Breast epithelium (tissue), 4 donors: ENCODE results near the gene ARHGEF10L. TPM values are rescaled to one million over a fixed set of nuclear protein-coding genes. Genes with fewer than 3 reads are reported as not detected.

ENCODE experiments used
- DNase-seq, 2 donors: peaks; one replicate each; pipeline ENCODE4 v3.0.0-alpha.2; 2019; ENCODE audit warnings: low spot score in 2 of 2
- H3K27ac ChIP-seq, 2 donors: fragments of 200-600 bp; sonication (generic) in 1 of 2; one replicate each; pipeline ENCODE4 v1.5.1; 2016 to 2019; ENCODE audit warnings: mild to moderate bottlenecking in 1 of 2
- H3K27me3 ChIP-seq, 2 donors: fragments of 200-600 bp; sonication (generic) in 1 of 2; one replicate each; pipeline versions ENCODE4 v1.5.1 to v1.6.0; 2017 to 2019; ENCODE audit warnings: control low read depth in 1 of 2, mild to moderate bottlenecking in 1 of 2
- H3K36me3 ChIP-seq: fragments of 200-600 bp; one replicate; pipeline ENCODE4 v1.5.1; 2019
- H3K4me1 ChIP-seq, 2 donors: fragments of 200-600 bp; sonication (generic); one replicate each; pipeline ENCODE4 v1.5.1; 2016 to 2019; ENCODE audit warnings: control low read depth in 1 of 2
- H3K4me3 ChIP-seq, 3 donors: fragments of 200-600 bp; sonication (generic); 1 replicate in 2 of 3; 2 replicates in 1 of 3; pipeline ENCODE4 v1.5.1; 2016 to 2019; ENCODE audit warnings: mild to moderate bottlenecking in 3 of 3, moderate library complexity in 2 of 3
- H3K9me3 ChIP-seq, 2 donors: fragments of 200-600 bp; sonication (generic) in 1 of 2; one replicate each; pipeline ENCODE4 v1.5.1; 2016 to 2019; ENCODE audit warnings: control low read depth in 1 of 2
- POLR2A ChIP-seq: fragments of 450-650 bp; IDR thresholded peaks from one replicate; pipeline ENCODE4 v1.6.1; 2016; ENCODE audit warnings: antibody characterized with exemption, mild to moderate bottlenecking, moderate library complexity
- POLR2AphosphoS5 ChIP-seq, 3 donors: sonication (generic); formaldehyde crosslinking; IDR thresholded peaks; one replicate each; pipeline ENCODE4 v1.6.1; 2017; ENCODE audit warnings: antibody characterized with exemption in 3 of 3
- intact Hi-C: fragments of 100-400 bp; cut with DNase I; formaldehyde crosslinking; loops from one replicate; pipeline ENCODE4 v1.15.1; 2023; ENCODE audit warnings: low total_unique reads
- total RNA-seq, 3 donors: library from RNA; depleted of rRNA; stranded (reverse); fragments of >200 nt; gene quantifications; one replicate each; pipeline ENCODE4 v1.1.0, GENCODE V29; 2016
- TF ChIP-seq, protein P1 (sequence below), 3 donors: fragments of 450-650 bp; IDR thresholded peaks; one replicate each; pipeline ENCODE4 v1.5.1; 2016 to 2017; ENCODE audit warnings: antibody characterized with exemption in 3 of 3, mild to moderate bottlenecking in 3 of 3, moderate library complexity in 3 of 3

The ARHGEF10L gene
- total RNA-seq, 3 donors from 2014 or later, result 36.7 to 51.4 (median 49.8) TPM

DNA sequence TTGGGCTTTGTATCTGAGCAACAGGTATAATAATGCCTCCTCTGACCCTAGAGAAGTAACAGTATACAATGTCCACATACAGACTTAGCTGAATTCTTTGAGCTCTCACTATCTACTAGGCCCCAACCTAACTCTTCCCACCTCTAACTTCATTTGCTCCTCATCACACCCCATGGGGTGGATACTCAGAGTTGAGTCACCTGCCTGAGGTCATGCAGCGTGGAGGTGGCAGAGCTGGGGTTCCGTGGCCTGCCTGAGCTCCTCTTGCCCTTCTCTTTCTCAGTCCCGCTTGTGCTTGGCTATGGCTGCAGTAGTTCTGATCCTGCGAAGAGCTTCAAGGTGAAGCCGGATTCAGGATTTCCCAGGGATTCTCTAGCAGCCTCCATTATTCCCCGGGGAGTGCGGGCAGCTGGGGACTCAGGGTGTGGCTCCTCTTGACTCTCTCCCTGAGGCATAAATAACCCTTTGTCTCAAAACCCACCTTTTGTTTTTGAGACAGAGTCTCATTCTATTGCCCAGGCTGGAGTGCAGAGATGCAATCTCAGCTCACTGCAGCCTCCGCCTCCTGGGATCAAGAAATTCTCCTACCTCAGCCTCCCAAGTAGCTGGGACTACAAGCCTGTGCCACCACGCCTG, 185.7 kb downstream of the ARHGEF10L start:
- no peak for DNase-seq
- H3K4me1 ChIP-seq, result no peaks in the 10 kb centered on the region
- intact Hi-C loops, result no loop called here
- no peak overlapping the region for H3K4me3 ChIP-seq
- no peaks in the 10 kb centered on the region for H3K36me3 ChIP-seq
- no peak for TF ChIP-seq POLR2A
- TF ChIP-seq POLR2AphosphoS5 (IDR thresholded peaks at IDR 0.05), result no peak
- TF ChIP-seq, protein P1, sequence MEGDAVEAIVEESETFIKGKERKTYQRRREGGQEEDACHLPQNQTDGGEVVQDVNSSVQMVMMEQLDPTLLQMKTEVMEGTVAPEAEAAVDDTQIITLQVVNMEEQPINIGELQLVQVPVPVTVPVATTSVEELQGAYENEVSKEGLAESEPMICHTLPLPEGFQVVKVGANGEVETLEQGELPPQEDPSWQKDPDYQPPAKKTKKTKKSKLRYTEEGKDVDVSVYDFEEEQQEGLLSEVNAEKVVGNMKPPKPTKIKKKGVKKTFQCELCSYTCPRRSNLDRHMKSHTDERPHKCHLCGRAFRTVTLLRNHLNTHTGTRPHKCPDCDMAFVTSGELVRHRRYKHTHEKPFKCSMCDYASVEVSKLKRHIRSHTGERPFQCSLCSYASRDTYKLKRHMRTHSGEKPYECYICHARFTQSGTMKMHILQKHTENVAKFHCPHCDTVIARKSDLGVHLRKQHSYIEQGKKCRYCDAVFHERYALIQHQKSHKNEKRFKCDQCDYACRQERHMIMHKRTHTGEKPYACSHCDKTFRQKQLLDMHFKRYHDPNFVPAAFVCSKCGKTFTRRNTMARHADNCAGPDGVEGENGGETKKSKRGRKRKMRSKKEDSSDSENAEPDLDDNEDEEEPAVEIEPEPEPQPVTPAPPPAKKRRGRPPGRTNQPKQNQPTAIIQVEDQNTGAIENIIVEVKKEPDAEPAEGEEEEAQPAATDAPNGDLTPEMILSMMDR (IDR thresholded peaks at IDR 0.05), result no peak
- no peaks in the 10 kb centered on the region for H3K9me3 ChIP-seq
- peaks cover 0 to 7% of the 10 kb centered on the region in 2 donors for H3K27me3 ChIP-seq
- no peak overlapping the region for H3K27ac ChIP-seq

DNA sequence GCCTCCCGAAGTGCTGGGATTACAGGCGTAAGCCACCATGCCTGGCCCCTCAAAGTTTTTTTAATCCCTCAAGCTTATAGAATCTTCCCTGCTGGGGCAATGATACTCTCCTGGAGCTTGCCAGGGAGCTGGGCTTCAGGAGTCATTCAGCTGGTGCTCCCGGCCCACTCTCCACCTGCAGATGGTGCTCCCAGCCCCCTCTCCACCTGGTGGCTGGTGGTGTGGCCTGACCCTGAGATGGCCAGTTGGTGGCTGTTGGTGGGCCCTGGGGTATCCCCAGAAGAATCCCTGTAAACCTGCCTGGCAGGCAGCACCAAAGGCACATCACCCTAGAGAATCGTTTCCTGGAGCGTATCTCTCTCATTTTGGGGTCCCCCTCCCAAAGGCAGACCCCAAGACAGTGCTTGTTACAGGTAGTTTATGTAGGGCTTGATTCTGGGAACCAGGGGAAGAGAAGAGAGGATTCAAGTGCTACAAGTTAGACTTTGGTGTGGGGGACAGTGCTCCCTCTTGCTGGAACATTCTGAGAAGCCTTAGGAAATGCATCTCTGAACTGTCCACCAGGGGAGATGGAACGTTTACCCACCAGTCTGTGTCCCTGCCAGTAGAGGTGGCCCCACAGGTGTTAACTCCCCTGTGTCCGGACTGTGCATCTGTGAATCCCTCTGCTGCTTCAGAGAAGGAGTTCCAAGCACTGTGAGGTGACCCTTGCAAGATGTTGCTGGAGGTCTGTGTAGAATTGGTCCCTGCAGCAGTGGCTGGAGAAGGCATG, 186.5 kb downstream of the ARHGEF10L start:
- no peaks in the 10 kb centered on the region for H3K36me3 ChIP-seq
- no peaks in the 10 kb centered on the region for H3K9me3 ChIP-seq
- H3K27ac ChIP-seq, result no peak overlapping the region
- H3K27me3 ChIP-seq, result peaks cover 0 to 7% of the 10 kb centered on the region in 2 donors
- TF ChIP-seq POLR2A, result no peak
- TF ChIP-seq POLR2AphosphoS5 (IDR thresholded peaks at IDR 0.05), result no peak
- DNase-seq, result no peak
- no peak overlapping the region for H3K4me3 ChIP-seq
- no peaks in the 10 kb centered on the region for H3K4me1 ChIP-seq
- intact Hi-C loops, result no loop called here

DNA sequence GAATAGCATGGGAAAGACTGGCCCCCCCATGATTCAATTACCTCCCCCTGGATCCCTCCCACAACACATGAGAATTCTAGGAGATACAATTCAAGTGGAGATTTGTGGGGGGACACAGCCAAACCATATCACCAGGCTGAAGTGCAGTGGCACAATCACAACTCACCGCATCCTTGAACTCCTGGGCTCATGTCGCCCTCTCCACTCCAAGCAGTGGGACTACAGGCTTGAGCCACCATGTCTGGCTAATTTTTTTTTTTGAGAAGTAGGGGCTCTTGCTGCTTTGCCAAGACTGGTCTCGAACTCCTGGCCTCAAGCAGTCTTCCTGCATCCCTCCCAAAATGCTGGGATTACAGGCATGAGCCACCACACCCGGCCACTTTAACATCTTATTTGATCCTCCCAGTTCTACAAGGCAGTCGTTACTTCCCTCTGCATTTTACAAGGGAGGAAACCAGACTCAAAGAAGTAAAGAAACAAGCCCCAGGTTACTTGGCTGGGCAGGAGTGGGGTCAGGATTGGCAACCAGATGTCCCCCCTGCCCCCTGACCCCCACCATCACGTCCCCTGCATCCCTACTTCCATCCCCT, 188.7 kb downstream of the ARHGEF10L start:
- Histone ChIP-seq H3K27ac (no peak overlapping the region), H3K27me3 (peaks cover 0 to 7% of the 10 kb centered on the region in 2 donors), H3K4me3 (no peak overlapping the region), H3K36me3 (no peaks in the 10 kb centered on the region), H3K9me3 (no peaks in the 10 kb centered on the region), H3K4me1 (no peaks in the 10 kb centered on the region)
- no peak for DNase-seq
- intact Hi-C loops, result no loop called here
- TF ChIP-seq POLR2AphosphoS5 (IDR thresholded peaks at IDR 0.05) (no peak), POLR2A (no peak)
- TF ChIP-seq, protein P1 (IDR thresholded peaks at IDR 0.05), result no peak

DNA sequence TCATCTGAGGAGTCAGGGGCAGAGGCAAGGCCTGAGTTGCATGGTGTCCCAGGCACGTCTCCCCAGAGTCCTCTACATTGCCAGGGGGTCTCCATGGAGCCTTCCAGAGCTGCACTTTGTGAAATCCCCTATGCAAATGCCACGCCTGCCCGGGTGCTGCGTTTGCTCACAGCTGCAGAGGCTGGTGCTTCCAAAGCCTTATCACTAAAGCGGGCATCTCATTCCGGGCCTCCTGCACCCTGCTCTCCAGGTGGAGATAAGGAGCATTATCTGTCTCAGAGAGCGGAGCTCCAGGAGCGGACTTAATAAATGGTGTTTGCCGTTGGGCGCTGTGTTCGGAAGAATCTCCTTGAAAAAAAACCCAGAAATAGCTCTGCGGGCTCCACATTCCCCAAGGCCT, 189.8 kb downstream of the ARHGEF10L start:
- Histone ChIP-seq H3K27ac (no peak overlapping the region), H3K9me3 (no peaks in the 10 kb centered on the region), H3K4me3 (no peak overlapping the region), H3K36me3 (no peaks in the 10 kb centered on the region), H3K4me1 (no peaks in the 10 kb centered on the region), H3K27me3 (peaks cover 0 to 5% of the 10 kb centered on the region in 2 donors)
- DNase-seq, result no peak
- TF ChIP-seq POLR2A, result no peak
- TF ChIP-seq, protein P1 (IDR thresholded peaks at IDR 0.05), result no peak
- TF ChIP-seq POLR2AphosphoS5 (IDR thresholded peaks at IDR 0.05), result no peak
- intact Hi-C loops, result no loop called here

DNA sequence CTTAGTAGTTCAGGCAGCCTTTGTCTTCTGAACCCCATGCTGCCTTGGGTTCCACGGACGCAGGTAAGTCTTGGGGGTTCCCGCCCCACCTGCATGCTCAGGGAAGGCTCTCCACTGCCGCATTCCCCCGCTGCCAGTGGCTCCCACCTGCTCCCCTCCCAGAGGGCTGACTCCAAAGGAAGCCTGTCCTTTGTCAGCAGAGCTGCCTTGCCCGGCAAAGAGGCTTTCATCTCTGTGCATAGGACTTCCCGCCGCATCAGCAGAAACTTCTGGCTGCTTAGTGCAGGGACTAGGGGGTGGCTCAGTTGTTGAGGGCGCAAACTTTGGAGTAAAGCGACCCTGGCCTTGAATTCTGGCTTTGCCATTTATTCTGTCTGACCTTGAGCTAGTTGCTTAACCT, 190.4 kb downstream of the ARHGEF10L start:
- Histone ChIP-seq H3K4me1 (no peaks in the 10 kb centered on the region), H3K9me3 (no peaks in the 10 kb centered on the region), H3K27me3 (peaks cover 0 to 5% of the 10 kb centered on the region in 2 donors), H3K27ac (no peak overlapping the region), H3K4me3 (no peak overlapping the region), H3K36me3 (no peaks in the 10 kb centered on the region)
- no peak for DNase-seq
- intact Hi-C loops, result no loop called here
- TF ChIP-seq POLR2A (no peak), POLR2AphosphoS5 (IDR thresholded peaks at IDR 0.05) (no peak)
- TF ChIP-seq, protein P1 (IDR thresholded peaks at IDR 0.05), result no peak
